ENCODE results near the gene CEMIP. TPM values are rescaled to one million over a fixed set of nuclear protein-coding genes. Genes with fewer than 3 reads are reported as not detected.

Gene CEMIP
- total RNA-seq, 1 experiment from 2014 or later = 0.07 TPM

GRCh38 chr15:80902298-80902801 is 123.2 kb downstream of the CEMIP start:
- Mint-ChIP-seq H3K36me3 (ENCODE audit: insufficient read depth, unreplicated experiment) (no peaks in the 10 kb centered on the region), H3K4me1 (ENCODE audit: low read depth, unreplicated experiment) (peaks cover 11% of the 10 kb centered on the region), H3K27ac (ENCODE audit: unreplicated experiment) (no peak overlapping the region), H3K9me3 (ENCODE audit: unreplicated experiment) (no peaks in the 10 kb centered on the region), H3K27me3 (ENCODE audit: insufficient read depth, unreplicated experiment) (no peaks in the 10 kb centered on the region), H3K4me3 (ENCODE audit: unreplicated experiment) (no peak overlapping the region)
- TF ChIP-seq CTCF (IDR thresholded peaks at IDR 0.05; ENCODE audit: insufficient read depth in 1 of 2, low read depth in 1 of 2, low read length in 1 of 2, severe bottlenecking in 1 of 2, unreplicated experiment in 1 of 2) = no peak
- intact Hi-C loops (cut with micrococcal nuclease; ENCODE audit: unreplicated experiment) = no loop called here
- Histone ChIP-seq H3K27me3 (replicated peaks; ENCODE audit: control insufficient read depth, insufficient read depth, low read length) (no peaks in the 10 kb centered on the region), H3K9me3 (no peaks in the 10 kb centered on the region), H3K4me3 (ENCODE audit: low read depth, low read length) (no peak overlapping the region), H3K4me1 (peaks cover 6% of the 10 kb centered on the region; the same call in 1 of the 2 replicates), H3K36me3 (ENCODE audit: control insufficient read depth, insufficient read depth, low read length) (no peaks in the 10 kb centered on the region)
- POLR2A ChIA-PET = no interaction called here
- CTCF ChIA-PET = no interaction called here
- no peak for DNase-seq
- BruUV-seq (replicated peaks) = no TSS peak

DNA sequence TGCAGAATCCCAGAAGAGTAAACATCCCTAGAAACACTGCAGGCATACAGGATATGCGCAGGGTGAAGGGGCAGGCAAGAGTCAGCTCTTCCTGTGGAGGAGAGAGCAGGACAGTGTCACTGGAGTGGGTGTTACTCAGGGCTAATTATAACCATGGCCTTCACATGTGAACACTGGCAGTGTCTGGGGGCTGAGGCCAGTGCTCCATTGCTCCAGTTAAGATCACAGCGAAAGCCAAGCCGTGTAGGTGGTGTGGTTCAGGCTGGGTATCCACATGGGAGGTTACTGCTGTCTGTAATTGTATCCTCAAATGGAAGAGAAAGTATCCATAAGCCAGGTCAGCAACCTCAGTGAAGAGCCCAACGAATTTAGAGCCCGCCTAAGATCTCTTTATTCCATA is 125.8 kb downstream of the CEMIP start:
- H3K36me3 Mint-ChIP-seq (ENCODE audit: insufficient read depth, unreplicated experiment) = no peaks in the 10 kb centered on the region
- ChIA-PET CTCF (no interaction called here), POLR2A (no interaction called here)
- H3K27me3 Mint-ChIP-seq (ENCODE audit: insufficient read depth, unreplicated experiment) = no peaks in the 10 kb centered on the region
- Histone ChIP-seq H3K27me3 (replicated peaks; ENCODE audit: control insufficient read depth, insufficient read depth, low read length) (no peaks in the 10 kb centered on the region), H3K4me1 (no peaks in the 10 kb centered on the region), H3K36me3 (ENCODE audit: control insufficient read depth, insufficient read depth, low read length) (no peaks in the 10 kb centered on the region), H3K9me3 (no peaks in the 10 kb centered on the region), H3K4me3 (ENCODE audit: low read depth, low read length) (no peak overlapping the region)
- no peak for DNase-seq
- BruUV-seq (replicated peaks) = no TSS peak
- intact Hi-C loops (cut with micrococcal nuclease; ENCODE audit: unreplicated experiment) = no loop called here
- H3K27ac Mint-ChIP-seq (ENCODE audit: unreplicated experiment) = no peak overlapping the region
- no peak for TF ChIP-seq CTCF (IDR thresholded peaks at IDR 0.05; ENCODE audit: insufficient read depth in 1 of 2, low read depth in 1 of 2, low read length in 1 of 2, severe bottlenecking in 1 of 2, unreplicated experiment in 1 of 2)
- H3K9me3 Mint-ChIP-seq (ENCODE audit: unreplicated experiment) = no peaks in the 10 kb centered on the region
- H3K4me3 Mint-ChIP-seq (ENCODE audit: unreplicated experiment) = no peak overlapping the region
- H3K4me1 Mint-ChIP-seq (ENCODE audit: low read depth, unreplicated experiment) = no peaks in the 10 kb centered on the region

DNA sequence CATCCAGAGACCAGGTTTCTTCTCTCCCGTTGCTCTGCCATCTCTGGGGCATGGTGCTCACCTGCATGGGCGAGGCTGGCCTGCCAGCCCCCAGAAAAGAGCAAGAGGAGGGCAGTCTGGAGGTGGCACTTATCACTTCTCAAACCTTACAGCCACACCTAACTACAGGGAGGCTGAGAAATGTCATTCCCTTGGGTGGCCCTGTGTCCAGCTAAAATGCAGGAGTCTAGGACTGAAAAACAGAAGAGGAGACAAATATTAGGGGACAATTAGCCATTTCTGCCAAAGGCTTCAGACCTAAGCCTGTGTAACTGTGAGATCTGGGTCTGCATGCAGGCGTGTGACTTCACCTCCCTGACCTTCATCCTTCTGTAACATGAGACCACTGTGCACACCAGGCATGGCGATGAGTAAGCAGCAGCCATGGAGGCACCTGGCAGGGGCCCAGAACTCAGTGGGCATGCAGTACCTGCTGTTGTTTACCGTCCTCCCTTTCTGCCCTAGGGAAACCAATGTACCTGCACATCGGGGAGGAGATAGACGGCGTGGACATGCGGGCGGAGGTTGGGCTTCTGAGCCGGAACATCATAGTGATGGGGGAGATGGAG is 127.1 kb downstream of the CEMIP start:
- Histone ChIP-seq H3K4me3 (ENCODE audit: low read depth, low read length) (no peak overlapping the region), H3K4me1 (no peaks in the 10 kb centered on the region), H3K36me3 (ENCODE audit: control insufficient read depth, insufficient read depth, low read length) (no peaks in the 10 kb centered on the region), H3K9me3 (no peaks in the 10 kb centered on the region), H3K27me3 (replicated peaks; ENCODE audit: control insufficient read depth, insufficient read depth, low read length) (no peaks in the 10 kb centered on the region)
- intact Hi-C loops (cut with micrococcal nuclease; ENCODE audit: unreplicated experiment) = no loop called here
- H3K36me3 Mint-ChIP-seq (ENCODE audit: insufficient read depth, unreplicated experiment) = no peaks in the 10 kb centered on the region
- no peak overlapping the region for H3K4me3 Mint-ChIP-seq (ENCODE audit: unreplicated experiment)
- no peaks in the 10 kb centered on the region for H3K9me3 Mint-ChIP-seq (ENCODE audit: unreplicated experiment)
- DNase-seq = no peak
- no peak overlapping the region for H3K27ac Mint-ChIP-seq (ENCODE audit: unreplicated experiment)
- no peak for TF ChIP-seq CTCF (IDR thresholded peaks at IDR 0.05; ENCODE audit: insufficient read depth in 1 of 2, low read depth in 1 of 2, low read length in 1 of 2, severe bottlenecking in 1 of 2, unreplicated experiment in 1 of 2)
- H3K4me1 Mint-ChIP-seq (ENCODE audit: low read depth, unreplicated experiment) = no peaks in the 10 kb centered on the region
- BruUV-seq (replicated peaks) = no TSS peak
- ChIA-PET CTCF (no interaction called here), POLR2A (no interaction called here)
- no peaks in the 10 kb centered on the region for H3K27me3 Mint-ChIP-seq (ENCODE audit: insufficient read depth, unreplicated experiment)
